GM18502 (cell line): Measurements from ENCODE around the gene SHROOM3.

Source experiments
- ATAC-seq: cut with Tn5 transposase; IDR thresholded peaks from one replicate; pipeline ENCODE4 v1.9.1; 2021; ENCODE audit warnings: mild to moderate bottlenecking; ENCODE audit not compliant: unreplicated experiment, poor library complexity

The SHROOM3 gene

GRCh38 chr4:76562836-76563453, 127.9 kb downstream of the SHROOM3 start:
- no peak for ATAC-seq

GRCh38 chr4:76563454-76564122, 128.6 kb downstream of the SHROOM3 start:
- no peak for ATAC-seq

- ATAC-seq: no peak
These were observed 129.3 kb downstream of the SHROOM3 start for GRCh38 chr4:76564123-76564915.

- no peak for ATAC-seq
These were observed 133.2 kb downstream of the SHROOM3 start for GRCh38 chr4:76568262-76568661.

GRCh38 chr4:76569225-76569624, 134.2 kb downstream of the SHROOM3 start:
- no peak for ATAC-seq

- no peak for ATAC-seq
These were observed 134.7 kb downstream of the SHROOM3 start for GRCh38 chr4:76569706-76570105.

GRCh38 chr4:76570141-76570973, 135.3 kb downstream of the SHROOM3 start:
- no peak for ATAC-seq

- no peak for ATAC-seq
These were observed 136.2 kb downstream of the SHROOM3 start for GRCh38 chr4:76571274-76571673.

- ATAC-seq: no peak
These were observed 137.2 kb downstream of the SHROOM3 start for GRCh38 chr4:76572224-76572623.

GRCh38 chr4:76576824-76577223, 141.8 kb downstream of the SHROOM3 start:
- ATAC-seq: no peak

- ATAC-seq: no peak
These were observed 143.1 kb downstream of the SHROOM3 start for GRCh38 chr4:76578002-76578560.

GRCh38 chr4:76579596-76580375, 144.8 kb downstream of the SHROOM3 start:
- no peak for ATAC-seq

- ATAC-seq: no peak
These were observed 146.3 kb downstream of the SHROOM3 start for GRCh38 chr4:76581077-76581962.

- ATAC-seq: no peak
These were observed 147.2 kb downstream of the SHROOM3 start for GRCh38 chr4:76582074-76582816.

- ATAC-seq: no peak
These were observed 147.7 kb downstream of the SHROOM3 start for GRCh38 chr4:76582817-76583087.

- ATAC-seq: no peak
These were observed 149.5 kb downstream of the SHROOM3 start for GRCh38 chr4:76584241-76585152.

- no peak for ATAC-seq
These were observed 150.2 kb downstream of the SHROOM3 start for GRCh38 chr4:76585272-76585671.
